H7 (cell line): Measurements from ENCODE around the gene DEPP1. TPM values are rescaled to one million over a fixed set of nuclear protein-coding genes. Genes with fewer than 3 reads are reported as not detected.

Experiments
- DNase-seq: peaks from one replicate; pipeline ENCODE4 v3.0.0; 2012
- H3K27me3 ChIP-seq: 2 replicates; pipeline ENCODE4 v1.6.0; 2011; ENCODE audit warnings: mild to moderate bottlenecking, low read length; ENCODE audit not compliant: control insufficient read depth, insufficient read depth
- H3K36me3 ChIP-seq: replicated peaks from 2 replicates; pipeline ENCODE4 v1.5.1; 2011; ENCODE audit warnings: low read length; ENCODE audit not compliant: control insufficient read depth, insufficient read depth
- H3K4me3 ChIP-seq: 2 replicates; pipeline ENCODE4 v1.5.1; 2011; ENCODE audit warnings: low read depth, mild to moderate bottlenecking, control low read depth, low read length, moderate library complexity; ENCODE audit not compliant: insufficient read depth
- total RNA-seq: library from RNA; depleted of rRNA; stranded (reverse); fragments of >200 nt; shearing (Covaris generic); gene quantifications from 2 replicates; pipeline ENCODE4 v1.2.3, GENCODE V29; 2014

Gene DEPP1
- total RNA-seq, 1 experiment from 2014 or later = 0.28 TPM

DNA sequence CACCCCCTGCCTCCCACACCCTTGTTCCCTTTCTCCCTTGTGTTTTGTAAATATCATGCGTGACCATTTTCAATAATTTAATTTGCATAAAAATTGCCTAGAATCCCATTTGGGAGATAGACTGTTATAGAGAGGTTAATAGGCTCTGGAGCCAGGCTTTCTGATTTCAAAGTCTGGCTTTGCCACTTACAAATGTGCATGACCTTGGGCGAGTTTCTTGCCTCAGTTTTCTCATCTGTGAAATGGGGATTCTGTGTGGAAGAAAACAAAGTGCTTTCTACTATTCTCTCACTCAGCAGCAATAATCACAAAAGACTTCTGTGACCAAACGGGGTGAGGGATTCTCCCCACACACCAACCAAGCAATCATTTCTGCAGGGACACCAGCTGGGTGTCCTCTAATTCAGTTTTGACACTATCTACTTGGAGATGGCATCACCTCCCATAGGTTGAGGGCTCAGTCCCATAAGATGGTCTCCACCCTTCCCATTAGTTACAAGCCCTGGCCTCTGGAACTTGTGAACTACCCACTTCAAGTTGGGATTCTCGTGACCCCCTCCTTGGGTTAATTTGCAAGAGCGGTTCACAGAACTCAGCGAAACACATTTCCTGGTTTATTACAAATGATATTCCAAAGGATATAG is 18.6 kb upstream of the DEPP1 start:
- DNase-seq = no peak
- no peaks in the 10 kb centered on the region for H3K36me3 ChIP-seq

GRCh38 chr10:44995914-44996669 is 17.5 kb upstream of the DEPP1 start:
- Histone ChIP-seq H3K27me3 (no peaks in the 10 kb centered on the region), H3K4me3 (no peak overlapping the region), H3K36me3 (peaks cover 4% of the 10 kb centered on the region)
- DNase-seq = no peak

More for the DNA sequence above, 18.6 kb upstream of the DEPP1 start:
- Histone ChIP-seq H3K4me3 (no peak overlapping the region), H3K27me3 (no peaks in the 10 kb centered on the region)

DNA sequence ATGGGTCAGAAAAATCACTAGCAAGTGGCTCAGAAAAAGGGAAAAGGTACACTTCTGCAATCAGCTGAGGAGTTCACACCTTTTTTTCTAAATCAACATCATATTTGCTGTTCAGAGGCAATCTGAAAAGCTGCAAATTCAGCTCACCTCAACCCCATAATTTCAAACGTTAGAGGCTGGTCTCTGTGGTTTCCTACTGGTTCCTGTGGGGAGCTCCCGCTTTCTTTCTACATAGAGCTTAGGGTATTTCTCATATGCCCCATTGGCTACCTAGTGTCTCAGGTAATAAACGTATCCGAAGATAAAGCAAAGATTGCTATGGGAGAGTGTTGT is 16.9 kb upstream of the DEPP1 start:
- Histone ChIP-seq H3K27me3 (no peaks in the 10 kb centered on the region), H3K4me3 (no peak overlapping the region), H3K36me3 (peaks cover 4% of the 10 kb centered on the region)
- no peak for DNase-seq

DNA sequence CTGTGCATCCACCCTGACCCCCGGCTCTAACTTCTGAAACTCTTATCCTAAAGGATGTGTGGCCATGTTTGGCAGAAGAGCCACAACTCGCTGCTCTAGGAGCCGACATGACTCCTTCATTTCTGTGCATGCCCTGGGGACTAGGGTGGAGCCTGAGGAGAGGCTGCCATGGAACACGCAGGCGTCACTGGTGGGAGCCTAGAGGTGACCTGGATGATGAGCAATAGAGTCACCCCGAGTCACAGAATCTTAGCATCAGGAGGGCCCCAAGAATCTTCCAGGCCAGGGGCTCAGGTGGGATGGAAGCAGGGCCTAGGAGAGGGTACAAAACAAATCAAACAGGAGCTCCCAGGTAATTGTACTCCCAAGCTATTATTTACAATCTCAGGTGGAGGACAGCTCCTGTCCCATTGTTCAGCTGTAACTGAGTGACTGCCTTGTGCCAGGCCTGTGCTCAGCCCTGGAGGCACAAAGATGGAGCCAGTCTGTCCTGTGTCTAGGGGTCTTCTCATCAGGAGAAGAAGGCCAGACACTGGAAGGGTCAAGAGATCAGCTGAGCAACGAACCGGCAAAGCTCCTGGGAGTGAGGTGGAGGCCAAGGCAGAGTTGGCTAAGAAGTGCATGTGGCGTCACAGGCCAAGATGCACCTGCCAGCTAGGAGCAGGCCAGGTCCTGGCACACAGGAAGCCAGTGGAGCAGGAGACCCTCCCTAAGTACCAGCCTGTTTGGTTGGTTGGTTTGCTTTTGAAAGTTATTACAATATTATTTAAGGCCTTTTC is 16.3 kb upstream of the DEPP1 start:
- Histone ChIP-seq H3K27me3 (no peaks in the 10 kb centered on the region), H3K4me3 (no peak overlapping the region), H3K36me3 (peaks cover 4% of the 10 kb centered on the region)
- no peak for DNase-seq

DNA sequence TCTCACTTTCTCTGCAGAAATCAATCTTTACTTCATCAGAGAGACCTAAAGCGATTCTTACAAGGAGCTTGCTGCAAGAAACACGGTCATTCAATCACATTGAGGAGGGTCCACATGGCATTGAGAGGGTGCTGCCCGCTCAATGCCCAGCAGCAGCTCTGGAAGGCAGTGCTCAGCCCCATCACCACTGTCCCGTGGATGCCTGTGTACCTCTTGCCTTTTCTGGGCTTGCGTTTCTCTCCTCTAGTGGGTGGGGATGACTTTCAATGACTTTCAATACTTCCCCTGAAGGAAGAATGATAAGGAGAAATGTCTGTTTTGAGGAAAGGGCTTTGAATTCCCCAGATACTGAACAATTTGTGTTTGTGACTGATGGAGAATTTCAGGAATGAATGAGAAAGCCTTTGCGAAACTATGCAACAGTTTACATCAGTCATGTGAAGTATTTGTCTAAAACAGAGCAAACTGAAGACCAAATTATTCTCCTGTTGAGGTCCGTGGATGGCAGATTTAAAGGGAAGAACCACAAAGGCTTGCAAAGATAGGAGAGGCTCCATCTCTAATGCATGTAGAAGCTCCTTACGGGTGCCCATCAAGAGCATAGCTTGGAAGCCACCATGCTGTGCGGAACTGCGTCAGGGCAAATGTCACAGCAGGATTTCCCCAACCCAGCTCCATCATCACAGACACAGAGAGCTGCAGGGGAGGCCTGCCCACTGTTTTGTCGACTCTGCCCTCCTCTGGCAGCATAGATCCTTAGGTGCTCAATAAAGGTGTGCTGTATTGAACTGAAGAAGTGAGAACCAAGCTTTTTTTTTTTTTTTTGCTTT is 15.5 kb upstream of the DEPP1 start:
- Histone ChIP-seq H3K27me3 (no peaks in the 10 kb centered on the region), H3K4me3 (no peak overlapping the region), H3K36me3 (peaks cover 4% of the 10 kb centered on the region)
- DNase-seq = no peak

DNA sequence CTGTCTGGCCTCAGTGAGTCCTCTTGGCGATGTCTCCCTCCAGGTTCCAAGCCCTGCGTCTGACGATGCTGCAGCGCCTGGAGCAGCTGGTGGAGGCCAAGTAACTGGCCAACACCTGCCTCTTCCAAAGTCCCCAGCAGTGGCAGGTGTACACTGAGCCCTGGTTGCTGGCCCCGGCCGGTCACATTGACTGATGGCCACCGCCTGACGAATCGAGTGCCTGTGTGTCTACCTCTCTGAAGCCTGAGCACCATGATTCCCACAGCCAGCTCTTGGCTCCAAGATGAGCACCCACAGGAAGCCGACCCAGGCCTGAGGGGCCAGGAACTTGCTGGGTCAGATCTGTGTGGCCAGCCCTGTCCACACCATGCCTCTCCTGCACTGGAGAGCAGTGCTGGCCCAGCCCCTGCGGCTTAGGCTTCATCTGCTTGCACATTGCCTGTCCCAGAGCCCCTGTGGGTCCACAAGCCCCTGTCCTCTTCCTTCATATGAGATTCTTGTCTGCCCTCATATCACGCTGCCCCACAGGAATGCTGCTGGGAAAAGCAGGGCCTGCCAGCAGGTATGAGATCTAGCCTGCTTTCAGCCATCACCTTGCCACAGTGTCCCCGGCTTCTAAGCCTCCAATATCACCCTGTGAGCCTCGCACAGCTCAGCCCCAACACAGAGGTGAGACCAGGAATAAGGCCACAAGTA is 14.8 kb upstream of the DEPP1 start:
- H3K4me3 ChIP-seq = no peak overlapping the region
- DNase-seq = no peak
- H3K36me3 ChIP-seq = peaks cover 4% of the 10 kb centered on the region
- H3K27me3 ChIP-seq = peaks cover 1% of the 10 kb centered on the region; the same call in 1 of the 2 replicates

DNA sequence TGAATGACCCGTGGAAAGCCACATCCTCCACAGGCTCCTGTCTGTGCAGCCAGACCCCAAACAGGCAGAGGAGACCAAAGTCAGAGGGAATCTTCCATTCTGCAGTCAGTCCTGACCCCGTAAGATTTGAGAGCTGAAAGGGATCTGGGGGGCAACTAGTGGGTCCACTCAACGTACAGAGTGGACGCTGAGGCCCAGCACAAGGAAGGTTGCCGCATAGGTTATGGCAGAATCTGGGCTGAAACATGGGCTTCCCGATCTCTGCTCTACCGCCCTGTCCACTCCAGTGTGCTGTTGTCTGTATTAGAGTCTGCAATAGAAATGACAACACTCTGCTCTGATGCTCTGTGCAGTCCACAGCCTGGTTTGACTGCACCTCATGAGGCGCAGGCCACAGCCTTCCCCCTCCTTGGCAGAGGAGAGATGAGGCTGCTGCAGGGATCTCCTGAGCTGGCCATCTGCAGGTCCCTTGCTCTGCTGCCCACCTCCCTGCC is 14.2 kb upstream of the DEPP1 start:
- Histone ChIP-seq H3K4me3 (no peak overlapping the region), H3K27me3 (peaks cover 2% of the 10 kb centered on the region; the same call in 1 of the 2 replicates), H3K36me3 (peaks cover 4% of the 10 kb centered on the region)
- no peak for DNase-seq

DNA sequence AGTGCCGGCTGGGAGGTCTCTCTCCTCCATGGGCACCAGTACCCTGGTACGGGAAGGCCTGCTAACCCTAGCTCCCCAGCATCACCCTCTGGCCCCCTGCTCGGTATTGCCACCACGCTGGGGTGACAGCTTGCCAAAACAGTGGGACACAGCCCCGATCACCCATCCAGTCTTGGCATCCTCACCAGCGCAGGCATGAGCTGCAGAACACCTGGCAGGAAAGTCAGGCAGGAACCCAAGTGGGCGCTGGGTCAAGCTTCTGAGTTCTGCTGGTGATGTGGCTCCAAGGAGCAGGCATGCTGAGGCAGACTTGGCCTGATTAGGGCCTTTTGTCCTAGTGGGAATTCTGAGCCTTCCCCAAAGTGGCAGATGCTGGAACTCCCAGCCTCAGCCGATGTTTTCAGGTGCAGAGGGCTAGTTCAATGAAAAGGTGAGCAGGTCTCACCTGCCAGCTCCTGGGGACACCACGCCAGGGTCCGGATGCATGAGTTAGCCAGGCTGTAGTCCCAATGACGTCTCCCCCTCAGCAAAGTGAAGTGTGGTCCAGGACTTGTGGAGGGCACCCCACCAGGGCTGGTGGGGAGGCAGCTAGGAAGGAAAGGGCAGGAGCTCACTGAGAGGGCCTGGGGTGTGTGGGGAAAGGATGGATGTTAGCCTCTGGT is 13.6 kb upstream of the DEPP1 start:
- Histone ChIP-seq H3K27me3 (peaks cover 2% of the 10 kb centered on the region; the same call in 1 of the 2 replicates), H3K36me3 (peaks cover 4% of the 10 kb centered on the region), H3K4me3 (no peak overlapping the region)
- DNase-seq = no peak

GRCh38 chr10:44991571-44991970 is 13.0 kb upstream of the DEPP1 start:
- H3K36me3 ChIP-seq = peaks cover 4% of the 10 kb centered on the region
- no peak for DNase-seq
- peaks cover 2% of the 10 kb centered on the region; the same call in 1 of the 2 replicates for H3K27me3 ChIP-seq
- H3K4me3 ChIP-seq = no peak overlapping the region

DNA sequence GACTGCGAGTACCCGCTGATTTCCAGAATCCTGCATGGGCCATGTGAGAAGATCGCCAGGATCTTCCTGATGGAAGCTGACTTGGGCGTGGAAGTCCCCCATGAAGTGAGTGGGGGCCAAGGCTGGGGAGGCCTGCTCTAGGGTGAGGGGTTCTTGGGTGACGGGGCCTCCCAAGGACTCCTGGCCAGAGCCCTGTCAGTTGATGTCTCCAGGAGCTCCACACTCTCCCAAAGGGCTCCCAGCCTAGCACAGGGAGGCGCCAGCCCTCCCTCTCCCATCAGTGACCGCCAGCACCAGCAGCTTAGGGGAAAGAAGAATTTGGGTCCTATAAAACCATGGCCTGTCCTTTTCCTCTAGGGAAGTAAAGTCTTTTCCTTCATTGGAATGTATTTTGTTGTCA is 12.4 kb upstream of the DEPP1 start:
- Histone ChIP-seq H3K4me3 (no peak overlapping the region), H3K36me3 (peaks cover 4% of the 10 kb centered on the region), H3K27me3 (peaks cover 2% of the 10 kb centered on the region; the same call in 1 of the 2 replicates)
- DNase-seq = no peak

DNA sequence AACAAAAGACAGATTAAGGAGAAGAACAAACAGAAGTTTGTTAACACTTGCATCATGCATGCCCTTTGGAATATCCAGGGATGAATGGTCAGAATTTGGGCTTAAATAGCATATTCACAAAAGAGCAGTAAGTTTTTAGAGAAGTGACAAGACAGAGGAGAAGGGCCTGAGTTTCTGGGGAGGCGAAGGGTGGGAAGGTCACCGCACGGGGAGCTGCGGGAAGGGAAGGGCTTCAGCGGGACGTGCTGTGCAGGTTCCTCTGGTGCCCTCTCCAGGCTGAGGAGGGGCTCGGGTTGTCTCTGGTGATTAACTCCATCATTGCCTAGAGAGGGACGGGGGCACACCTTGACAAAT is 11.7 kb upstream of the DEPP1 start:
- peak; percentile 80 for DNase-seq
- no peak overlapping the region for H3K4me3 ChIP-seq
- peaks cover 2% of the 10 kb centered on the region; the same call in 1 of the 2 replicates for H3K27me3 ChIP-seq
- peaks cover 4% of the 10 kb centered on the region for H3K36me3 ChIP-seq

- Histone ChIP-seq H3K36me3 (peaks cover 4% of the 10 kb centered on the region), H3K4me3 (no peak overlapping the region), H3K27me3 (peaks cover 2% of the 10 kb centered on the region; the same call in 1 of the 2 replicates)
- DNase-seq = peak; percentile 54
Measured at GRCh38 chr10:44989597-44990301, 11.1 kb upstream of the DEPP1 start.
